ENCODE results near the gene PAX5.

PAX5 gene

DNA sequence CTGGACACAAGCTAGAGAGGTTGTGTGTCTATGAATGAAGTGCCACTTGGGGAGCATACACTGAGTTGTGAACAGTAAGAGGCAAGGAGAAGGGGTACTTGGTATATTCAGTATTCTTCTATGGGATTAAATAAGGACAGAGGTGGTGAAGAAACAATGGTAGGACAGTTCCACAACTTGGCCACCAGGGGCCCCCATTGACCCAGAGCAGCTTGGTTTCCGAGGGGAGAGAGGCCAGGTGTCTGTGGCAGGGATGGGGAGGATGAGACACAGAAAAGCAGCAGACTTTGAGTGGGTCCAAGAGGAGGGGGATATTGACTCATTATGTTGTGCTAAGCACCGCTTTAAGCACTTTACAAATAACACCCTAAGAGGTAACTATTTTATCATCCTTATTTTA lies 240.8 kb downstream of the PAX5 start:
- DNase-seq: no peak

DNA sequence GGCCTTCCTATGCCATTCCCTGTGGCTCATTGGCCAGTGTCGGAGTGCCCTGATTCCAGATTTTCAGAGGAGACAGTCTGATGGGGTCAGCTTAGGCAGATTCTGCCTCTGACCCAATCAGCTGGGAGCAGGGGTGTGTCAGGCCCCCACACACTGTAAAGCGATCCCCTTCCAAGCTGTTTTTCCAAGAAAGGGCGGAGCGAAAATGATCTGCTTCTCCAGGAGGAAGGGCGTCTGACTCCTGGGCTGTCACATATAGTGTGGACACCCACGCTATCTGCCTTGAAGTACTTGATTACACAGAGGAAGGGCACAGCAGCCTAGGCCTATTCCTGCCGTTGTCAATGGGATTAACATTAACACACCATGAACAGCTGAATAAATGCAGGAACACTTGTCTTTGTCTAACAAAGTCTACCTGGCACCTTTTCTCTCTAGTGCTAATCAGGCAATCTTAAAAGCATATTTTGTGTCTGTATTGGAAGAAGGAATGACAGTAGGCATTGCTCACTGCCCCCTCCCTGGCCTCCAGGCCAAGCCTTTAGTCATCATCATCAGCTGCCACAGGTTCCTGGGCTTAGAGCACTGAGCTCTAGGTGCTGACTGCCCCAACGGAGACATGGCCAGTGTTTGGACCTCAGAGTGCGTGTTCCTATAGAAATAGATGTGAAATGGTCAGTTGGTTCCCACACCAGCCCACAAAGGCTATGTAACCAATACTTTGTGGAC lies 242.7 kb downstream of the PAX5 start:
- no peak for DNase-seq

DNA sequence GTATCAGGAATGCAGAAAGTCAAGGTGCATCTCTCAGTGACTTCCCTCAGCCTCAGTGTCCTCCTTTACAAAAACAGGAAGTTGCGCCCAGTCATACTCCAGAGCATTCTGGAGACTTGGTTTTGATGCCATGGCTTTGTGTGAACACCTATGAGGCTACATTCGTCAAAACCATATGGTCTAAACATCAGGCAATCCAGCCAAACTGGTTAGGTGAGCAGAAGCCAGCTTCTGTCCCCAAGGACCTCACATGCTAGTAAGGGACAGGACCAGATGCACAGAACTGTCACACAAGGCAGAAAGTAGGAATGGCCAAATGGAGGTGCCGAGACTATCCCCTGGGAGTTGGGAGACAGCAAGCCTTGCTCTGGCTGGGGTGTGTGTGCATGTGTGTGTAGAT lies 244.2 kb downstream of the PAX5 start:
- no peak for DNase-seq

DNA sequence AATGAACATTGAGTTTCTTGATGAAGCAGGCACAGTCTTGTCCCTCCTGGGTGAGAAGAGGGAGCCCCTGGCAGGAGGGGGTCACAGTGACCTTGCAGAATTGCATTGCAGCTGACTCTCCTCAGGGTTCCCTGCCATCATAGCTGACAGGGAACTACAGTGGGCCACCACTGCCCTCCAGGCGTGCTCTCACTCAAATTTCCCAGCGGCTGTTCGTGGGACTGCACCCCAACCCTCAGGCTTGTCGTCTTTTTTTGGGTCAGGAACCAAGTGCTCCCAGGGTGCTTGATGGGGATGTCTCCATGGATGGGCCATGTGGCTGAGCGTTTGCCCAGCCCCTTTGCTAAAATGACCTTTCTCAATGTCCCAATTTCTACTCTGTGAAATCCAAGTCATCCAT lies 245.5 kb downstream of the PAX5 start:
- no peak for DNase-seq

DNA sequence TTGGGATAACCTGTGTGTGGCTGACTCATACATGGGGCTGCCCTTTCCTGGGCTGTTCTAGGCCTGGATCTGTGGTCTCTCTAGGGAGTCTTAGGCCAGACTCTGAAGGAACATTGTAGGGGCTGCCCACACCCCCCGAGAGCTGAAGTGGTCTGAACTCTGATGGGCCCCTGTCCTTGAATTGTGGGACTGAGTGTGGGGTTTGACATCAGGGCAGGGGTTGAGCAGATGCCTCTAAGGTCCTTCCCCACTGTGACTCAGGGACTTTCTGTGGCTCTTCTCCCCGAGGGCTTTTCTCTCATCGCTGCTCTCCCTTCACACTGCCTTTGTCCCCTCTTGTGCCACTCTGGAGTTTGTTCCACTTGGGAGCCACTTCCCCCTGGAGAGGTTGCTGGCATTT lies 246.4 kb downstream of the PAX5 start:
- no peak for DNase-seq

All from amniotic stem cell (primary cell).